ENCODE results near the gene RUNX1. TPM values are rescaled to one million over a fixed set of nuclear protein-coding genes. Genes with fewer than 3 reads are reported as not detected.

RUNX1 gene
- total RNA-seq, 2 donors from 2014 or later: 3.8 to 7.6 TPM

DNA sequence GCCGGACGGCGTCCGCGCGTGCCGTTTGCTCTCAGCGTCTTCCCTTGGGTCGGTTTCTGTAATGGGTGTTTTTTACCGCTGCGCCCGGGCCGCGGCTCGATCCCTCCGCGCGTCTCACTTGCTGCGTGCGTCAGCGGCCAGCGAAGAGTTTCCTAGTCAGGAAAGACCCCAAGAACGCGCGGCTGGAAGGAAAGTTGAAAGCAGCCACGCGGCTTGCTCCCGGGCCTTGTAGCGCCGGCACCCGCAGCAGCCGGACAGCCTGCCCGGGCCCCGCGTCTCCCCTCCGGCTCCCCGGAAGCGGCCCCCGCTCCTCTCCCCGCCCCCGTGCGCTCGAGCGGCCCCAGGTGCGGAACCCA, 159.8 kb downstream of the RUNX1 start:
- Histone ChIP-seq H3K4me3 (peak overlapping the region; percentile 56 to 73), H3K9me3 (no peaks in the 10 kb centered on the region), H3K36me3 (no peaks in the 10 kb centered on the region), H3K4me1 (peaks cover 0 to 41% of the 10 kb centered on the region in 2 donors), H3K27ac (peak overlapping the region; percentile 87 to 89), H3K27me3 (peaks cover 6 to 21% of the 10 kb centered on the region in 2 donors)
- peak; percentile 67 for DNase-seq (ENCODE audit: low spot score)
- TF ChIP-seq, protein P1, sequence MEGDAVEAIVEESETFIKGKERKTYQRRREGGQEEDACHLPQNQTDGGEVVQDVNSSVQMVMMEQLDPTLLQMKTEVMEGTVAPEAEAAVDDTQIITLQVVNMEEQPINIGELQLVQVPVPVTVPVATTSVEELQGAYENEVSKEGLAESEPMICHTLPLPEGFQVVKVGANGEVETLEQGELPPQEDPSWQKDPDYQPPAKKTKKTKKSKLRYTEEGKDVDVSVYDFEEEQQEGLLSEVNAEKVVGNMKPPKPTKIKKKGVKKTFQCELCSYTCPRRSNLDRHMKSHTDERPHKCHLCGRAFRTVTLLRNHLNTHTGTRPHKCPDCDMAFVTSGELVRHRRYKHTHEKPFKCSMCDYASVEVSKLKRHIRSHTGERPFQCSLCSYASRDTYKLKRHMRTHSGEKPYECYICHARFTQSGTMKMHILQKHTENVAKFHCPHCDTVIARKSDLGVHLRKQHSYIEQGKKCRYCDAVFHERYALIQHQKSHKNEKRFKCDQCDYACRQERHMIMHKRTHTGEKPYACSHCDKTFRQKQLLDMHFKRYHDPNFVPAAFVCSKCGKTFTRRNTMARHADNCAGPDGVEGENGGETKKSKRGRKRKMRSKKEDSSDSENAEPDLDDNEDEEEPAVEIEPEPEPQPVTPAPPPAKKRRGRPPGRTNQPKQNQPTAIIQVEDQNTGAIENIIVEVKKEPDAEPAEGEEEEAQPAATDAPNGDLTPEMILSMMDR (IDR thresholded peaks at IDR 0.05): no peak

DNA sequence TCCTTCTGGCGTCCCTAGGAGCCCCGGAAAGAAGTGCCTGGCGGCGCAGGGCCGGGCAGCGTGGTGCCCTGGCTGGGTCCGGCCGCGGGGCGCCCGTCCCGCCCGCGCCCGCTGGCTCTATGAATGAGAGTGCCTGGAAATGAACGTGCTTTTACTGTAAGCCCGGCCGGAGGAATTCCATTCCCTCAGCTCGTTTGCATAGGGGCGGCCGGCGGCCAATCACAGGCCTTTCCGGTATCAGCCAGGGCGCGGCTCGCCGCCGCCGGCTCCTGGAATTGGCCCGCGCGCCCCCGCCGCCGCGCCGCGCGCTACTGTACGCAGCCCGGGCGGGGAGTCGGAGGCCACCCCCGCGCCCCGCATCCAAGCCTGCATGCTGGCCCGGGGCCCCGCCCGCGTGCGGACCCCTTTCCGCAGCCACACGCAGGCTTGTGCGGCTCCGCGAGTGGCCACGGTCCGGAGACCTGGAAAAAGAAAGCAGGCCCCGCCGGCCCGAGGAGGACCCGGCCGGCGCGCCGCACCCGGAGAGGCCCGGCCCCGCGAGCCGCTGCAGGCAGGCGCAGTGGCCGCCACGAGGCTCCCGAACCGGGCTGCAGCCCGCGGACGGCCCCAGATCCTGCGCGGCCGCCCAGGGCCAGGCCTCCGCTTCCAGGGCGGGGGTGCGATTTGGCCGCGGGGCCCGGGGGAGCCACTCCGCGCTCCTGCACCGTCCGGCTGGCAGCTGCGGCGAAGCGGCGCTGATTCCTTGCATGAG, 160.4 kb downstream of the RUNX1 start:
- Histone ChIP-seq H3K27me3 (peaks cover 6 to 21% of the 10 kb centered on the region in 2 donors), H3K36me3 (no peaks in the 10 kb centered on the region), H3K4me3 (peak overlapping the region; percentile 56 to 73), H3K9me3 (no peaks in the 10 kb centered on the region), H3K4me1 (peaks cover 0 to 41% of the 10 kb centered on the region in 2 donors), H3K27ac (peak overlapping the region; percentile 87 to 89)
- TF ChIP-seq, protein P1 (IDR thresholded peaks at IDR 0.05): no peak
- DNase-seq (ENCODE audit: low spot score): peak; percentile 97

DNA sequence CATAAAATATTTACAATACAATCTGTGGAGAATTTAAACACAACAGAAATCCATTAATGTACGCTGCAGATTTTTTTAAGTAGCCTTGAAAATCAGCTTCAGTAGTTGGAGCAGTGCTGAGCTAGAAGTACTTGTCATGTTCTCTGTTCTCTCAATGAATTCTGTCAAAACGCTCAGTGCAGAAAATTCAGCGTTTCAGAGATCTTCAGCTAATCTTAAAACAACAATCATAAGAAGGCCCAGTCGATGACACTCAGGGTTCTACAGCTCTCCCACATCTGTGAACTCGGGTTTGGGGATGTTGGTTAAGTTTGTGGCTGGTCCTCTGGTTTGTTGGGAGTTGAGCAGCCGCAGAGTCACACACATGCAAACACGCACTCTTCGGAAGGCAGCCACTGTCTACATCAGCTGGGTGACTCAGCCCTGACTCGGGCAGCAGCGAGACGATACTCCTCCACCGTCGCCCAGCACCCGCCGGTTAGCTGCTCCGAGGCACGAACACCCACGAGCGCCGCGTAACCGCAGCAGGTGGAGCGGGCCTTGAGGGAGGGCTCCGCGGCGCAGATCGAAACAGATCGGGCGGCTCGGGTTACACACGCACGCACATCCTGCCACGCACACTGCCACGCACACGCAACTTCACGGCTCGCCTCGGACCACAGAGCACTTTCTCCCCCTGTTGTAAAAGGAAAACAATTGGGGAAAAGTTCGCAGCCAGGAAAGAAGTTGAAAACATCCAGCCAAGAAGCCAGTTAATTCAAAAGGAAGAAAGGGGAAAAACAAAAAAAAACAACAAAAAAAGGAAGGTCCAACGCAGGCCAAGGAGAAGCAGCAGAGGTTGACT, 161.2 kb downstream of the RUNX1 start:
- H3K27ac ChIP-seq: peak overlapping the region; percentile 87 to 89
- H3K4me3 ChIP-seq: peak overlapping the region; percentile 56 to 73
- no peaks in the 10 kb centered on the region for H3K9me3 ChIP-seq
- TF ChIP-seq, protein P1 (IDR thresholded peaks at IDR 0.05): no peak
- peak; percentile 91 for DNase-seq (ENCODE audit: low spot score)
- peaks cover 6 to 20% of the 10 kb centered on the region in 2 donors for H3K27me3 ChIP-seq
- peaks cover 0 to 41% of the 10 kb centered on the region in 2 donors for H3K4me1 ChIP-seq
- H3K36me3 ChIP-seq: no peaks in the 10 kb centered on the region

DNA sequence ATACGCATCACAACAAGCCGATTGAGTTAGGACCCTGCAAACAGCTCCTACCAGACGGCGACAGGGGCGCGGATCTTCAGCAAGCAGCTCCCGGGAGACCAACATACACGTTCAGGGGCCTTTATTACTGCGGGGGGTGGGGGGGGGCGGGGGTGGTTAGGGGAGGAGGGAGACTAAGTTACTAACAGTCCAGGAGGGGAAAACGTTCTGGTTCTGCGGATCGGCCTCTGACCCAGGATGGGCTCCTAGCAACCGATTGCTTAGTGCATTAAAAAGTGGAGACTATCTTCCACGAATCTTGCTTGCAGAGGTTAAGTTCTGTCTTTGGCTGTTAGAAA, 162.0 kb downstream of the RUNX1 start:
- peak overlapping the region; percentile 56 to 73 for H3K4me3 ChIP-seq
- H3K4me1 ChIP-seq: peaks cover 0 to 41% of the 10 kb centered on the region in 2 donors
- peak overlapping the region; percentile 87 to 89 for H3K27ac ChIP-seq
- no peaks in the 10 kb centered on the region for H3K36me3 ChIP-seq
- no peak for DNase-seq (ENCODE audit: low spot score)
- no peaks in the 10 kb centered on the region for H3K9me3 ChIP-seq
- peaks cover 6 to 15% of the 10 kb centered on the region in 2 donors for H3K27me3 ChIP-seq
- TF ChIP-seq, protein P1 (IDR thresholded peaks at IDR 0.05): no peak

DNA sequence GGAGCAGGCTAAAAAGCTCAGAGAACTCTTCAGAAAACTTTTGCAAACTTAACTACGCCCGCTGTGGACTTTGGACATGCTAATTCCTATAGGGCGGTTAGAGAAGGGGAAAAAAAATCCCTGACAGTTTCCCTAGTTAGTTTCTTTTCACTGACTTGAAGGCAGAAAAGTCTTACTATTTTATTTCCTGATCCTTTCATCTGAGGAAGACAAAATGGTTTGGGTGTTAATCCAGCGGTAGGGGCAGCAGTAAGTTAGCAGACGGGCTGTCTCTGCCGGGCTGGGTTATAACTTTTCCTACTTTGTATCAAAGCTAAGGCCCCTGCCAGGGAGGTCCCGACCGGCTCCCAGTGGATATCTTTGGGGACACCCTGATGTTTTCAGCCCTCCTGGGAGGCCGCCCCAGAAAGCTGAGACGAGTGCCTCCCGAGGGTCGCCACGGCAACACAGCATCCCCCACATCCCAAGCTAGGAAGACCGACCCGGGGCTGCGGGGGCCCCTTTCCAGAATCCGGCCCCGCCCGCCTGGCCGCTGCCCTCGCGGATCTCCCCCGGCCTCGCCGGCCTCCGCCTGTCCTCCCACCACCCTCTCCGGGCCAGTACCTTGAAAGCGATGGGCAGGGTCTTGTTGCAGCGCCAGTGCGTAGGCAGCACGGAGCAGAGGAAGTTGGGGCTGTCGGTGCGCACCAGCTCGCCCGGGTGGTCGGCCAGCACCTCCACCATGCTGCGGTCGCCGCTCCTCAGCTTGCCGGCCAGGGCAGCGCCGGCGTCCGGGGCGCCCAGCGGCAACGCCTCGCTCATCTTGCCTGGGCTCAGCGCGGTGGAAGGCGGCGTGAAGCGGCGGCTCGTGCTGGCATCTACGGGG, 162.6 kb downstream of the RUNX1 start:
- TF ChIP-seq, protein P1 (IDR thresholded peaks at IDR 0.05): no peak
- DNase-seq (ENCODE audit: low spot score): no peak
- Histone ChIP-seq H3K4me3 (peak overlapping the region; percentile 56 to 73), H3K36me3 (no peaks in the 10 kb centered on the region), H3K27me3 (peaks cover 6 to 15% of the 10 kb centered on the region in 2 donors), H3K9me3 (no peaks in the 10 kb centered on the region), H3K27ac (peak overlapping the region; percentile 87 to 89), H3K4me1 (peaks cover 0 to 41% of the 10 kb centered on the region in 2 donors)

All from right atrium auricular region (tissue), 2 donors.